Stimulated activated CD4-positive, alpha-beta T cell treated with anti-CD3 and anti-CD28 coated beads, Interleukin-12 subunit alpha, Interleukin-12 subunit beta, amount 100 ng/mL, for 24 hours (primary cell): ENCODE measurements around the gene TNXB.
"Not testable (repeated sequence)": the region's sequence is repeated elsewhere in the genome, so short reads cannot be mapped to it uniquely, and the experiment has no call there.

Experiments used
- DNase-seq, 2 experiments: peaks; one replicate each; pipeline ENCODE4 v3.0.0-alpha.2; 2020; ENCODE audit warnings: low read depth in 2 of 2

TNXB gene

DNA sequence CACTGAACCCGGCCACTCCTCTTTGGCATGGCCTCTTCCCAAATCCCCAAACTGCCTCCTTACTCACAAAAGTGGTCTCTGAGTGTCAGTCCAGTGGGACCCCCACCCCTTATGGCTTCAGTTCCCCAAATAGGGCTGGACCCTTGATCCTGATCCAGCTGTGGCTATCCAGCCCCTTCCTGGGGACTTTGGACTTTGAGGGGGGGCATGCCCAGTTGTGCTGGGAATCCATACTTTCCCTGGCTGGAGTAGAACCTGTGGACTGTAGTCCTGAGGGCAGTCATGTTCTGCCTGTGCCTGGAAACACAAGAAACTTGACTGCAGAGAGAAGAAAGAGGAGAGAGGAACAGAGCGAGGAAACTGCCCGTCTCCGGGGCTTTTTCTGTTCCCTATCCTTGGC is 104.7 kb downstream of the TNXB start:
- DNase-seq: not testable (repeated sequence)

DNA sequence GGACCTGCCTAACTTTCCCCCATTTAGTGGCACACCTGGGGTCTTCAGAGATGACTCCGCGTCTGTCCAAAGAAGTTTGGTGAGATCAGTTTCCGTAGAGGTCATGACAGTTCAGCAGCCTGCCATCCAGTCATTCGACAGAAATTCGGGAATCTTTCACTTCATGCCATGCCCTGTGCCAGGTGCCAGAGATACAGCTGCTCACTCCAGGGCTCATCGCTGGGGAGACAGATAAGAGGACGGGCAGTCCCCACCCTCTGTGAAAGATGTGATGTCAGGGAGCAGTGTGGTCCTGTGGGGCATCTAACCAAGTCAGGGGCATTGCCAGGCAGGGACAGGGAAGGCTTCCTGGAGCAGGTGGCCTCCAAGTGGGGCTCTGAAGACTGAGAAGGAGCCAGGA is 105.8 kb downstream of the TNXB start:
- DNase-seq: not testable (repeated sequence)

DNA sequence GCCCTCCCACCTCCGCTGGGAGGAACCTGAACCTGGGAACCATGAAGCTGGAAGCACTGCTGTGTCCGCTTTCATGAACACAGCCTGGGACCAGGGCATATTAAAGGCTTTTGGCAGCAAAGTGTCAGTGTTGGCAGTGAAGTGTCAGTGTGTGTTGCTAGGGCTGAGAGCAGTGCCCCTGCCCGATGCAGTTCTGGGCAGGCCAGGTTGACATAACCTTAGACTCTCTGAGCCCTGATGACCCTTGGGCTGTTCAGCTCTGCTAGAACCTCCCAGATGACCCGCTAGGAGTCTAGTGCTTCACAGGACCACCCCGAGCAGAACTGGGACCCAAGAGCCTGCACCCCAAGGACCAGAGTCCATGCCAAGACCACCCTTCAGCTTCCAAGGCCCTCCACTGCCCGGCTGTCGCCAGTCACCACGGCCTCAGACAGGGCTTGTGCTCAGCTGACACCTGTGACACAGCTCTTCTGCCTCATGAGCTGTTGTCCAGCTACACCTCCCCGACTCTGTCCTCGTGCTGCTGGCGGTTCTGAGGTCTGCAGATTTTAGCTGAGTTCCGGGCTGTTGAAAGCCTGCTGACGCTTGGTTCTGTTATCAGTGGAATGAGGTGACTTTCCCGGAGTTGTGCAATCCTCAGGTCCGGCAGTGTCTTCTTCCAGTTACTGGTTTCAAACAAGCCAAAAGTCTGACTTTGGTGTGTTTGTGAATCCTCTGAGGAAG is 106.4 kb downstream of the TNXB start:
- not testable (repeated sequence) for DNase-seq

DNA sequence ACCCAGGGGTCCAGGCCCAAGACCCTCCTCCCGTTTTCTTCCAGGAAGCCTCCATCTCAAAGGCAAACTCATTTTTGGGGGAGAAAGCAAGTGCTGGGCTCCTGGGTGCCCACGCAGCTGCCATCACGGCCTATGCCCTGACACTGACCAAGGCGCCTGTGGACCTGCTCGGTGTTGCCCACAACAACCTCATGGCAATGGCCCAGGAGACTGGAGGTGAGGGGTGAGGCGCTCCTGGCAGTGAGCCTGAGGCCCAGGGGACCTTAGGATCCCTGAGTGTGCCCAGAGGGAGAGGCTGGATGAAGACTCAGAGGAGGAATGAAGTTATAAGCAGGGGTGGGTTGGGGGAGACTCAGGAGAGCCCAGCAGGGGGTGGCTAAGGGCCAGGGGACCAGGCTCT is 112.8 kb downstream of the TNXB start:
- DNase-seq: not testable (repeated sequence)

DNA sequence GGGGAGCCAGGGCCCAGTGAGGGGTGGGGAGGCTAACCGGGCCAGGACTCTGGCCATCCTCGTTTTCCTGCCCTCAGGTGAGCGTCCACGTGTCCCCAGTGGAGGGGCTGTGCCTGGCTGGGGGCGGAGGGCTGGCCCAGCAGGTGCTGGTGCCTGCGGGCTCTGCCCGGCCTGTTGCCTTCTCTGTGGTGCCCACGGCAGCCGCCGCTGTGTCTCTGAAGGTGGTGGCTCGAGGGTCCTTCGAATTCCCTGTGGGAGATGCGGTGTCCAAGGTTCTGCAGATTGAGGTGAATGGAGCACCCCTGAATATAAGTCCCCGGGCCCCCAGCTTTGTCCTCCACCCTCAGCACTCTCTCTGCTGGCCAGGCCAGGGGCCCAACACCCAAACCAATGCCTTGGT is 114.7 kb downstream of the TNXB start:
- DNase-seq: not testable (repeated sequence)
